Esophagus squamous epithelium (tissue), 4 donors: ENCODE results near the gene EPHA1.

Source experiments
- CTCF ChIP-seq, 6 experiments: fragments of 450-650 bp in 4 of 6; fragments of 200-600 bp in 2 of 6; sonication (generic) in 2 of 6; IDR thresholded peaks; one replicate each; pipeline ENCODE4 v1.5.1; 2016 to 2019; ENCODE audit warnings: antibody characterized with exemption in 6 of 6, mild to moderate bottlenecking in 4 of 6, moderate library complexity in 4 of 6
- POLR2A ChIP-seq, 4 donors: fragments of 450-650 bp; IDR thresholded peaks; one replicate each; pipeline ENCODE4 v1.6.1; 2017; ENCODE audit warnings: antibody characterized with exemption in 4 of 4, mild to moderate bottlenecking in 4 of 4, moderate library complexity in 3 of 4

GRCh38 chr7:143380260-143380645, 28.4 kb downstream of the EPHA1 start:
- TF ChIP-seq CTCF (IDR thresholded peaks at IDR 0.05) (peak; percentile 87 to 92 (median 90)), POLR2A (IDR thresholded peaks at IDR 0.05) (no peak)
